Measurements from ENCODE around the gene FAM180B. TPM values are rescaled to one million over a fixed set of nuclear protein-coding genes. Genes with fewer than 3 reads are reported as not detected.

FAM180B gene, protein sequence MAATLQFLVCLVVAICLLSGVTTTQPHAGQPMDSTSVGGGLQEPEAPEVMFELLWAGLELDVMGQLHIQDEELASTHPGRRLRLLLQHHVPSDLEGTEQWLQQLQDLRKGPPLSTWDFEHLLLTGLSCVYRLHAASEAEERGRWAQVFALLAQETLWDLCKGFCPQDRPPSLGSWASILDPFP
- not detected for total RNA-seq

DNA sequence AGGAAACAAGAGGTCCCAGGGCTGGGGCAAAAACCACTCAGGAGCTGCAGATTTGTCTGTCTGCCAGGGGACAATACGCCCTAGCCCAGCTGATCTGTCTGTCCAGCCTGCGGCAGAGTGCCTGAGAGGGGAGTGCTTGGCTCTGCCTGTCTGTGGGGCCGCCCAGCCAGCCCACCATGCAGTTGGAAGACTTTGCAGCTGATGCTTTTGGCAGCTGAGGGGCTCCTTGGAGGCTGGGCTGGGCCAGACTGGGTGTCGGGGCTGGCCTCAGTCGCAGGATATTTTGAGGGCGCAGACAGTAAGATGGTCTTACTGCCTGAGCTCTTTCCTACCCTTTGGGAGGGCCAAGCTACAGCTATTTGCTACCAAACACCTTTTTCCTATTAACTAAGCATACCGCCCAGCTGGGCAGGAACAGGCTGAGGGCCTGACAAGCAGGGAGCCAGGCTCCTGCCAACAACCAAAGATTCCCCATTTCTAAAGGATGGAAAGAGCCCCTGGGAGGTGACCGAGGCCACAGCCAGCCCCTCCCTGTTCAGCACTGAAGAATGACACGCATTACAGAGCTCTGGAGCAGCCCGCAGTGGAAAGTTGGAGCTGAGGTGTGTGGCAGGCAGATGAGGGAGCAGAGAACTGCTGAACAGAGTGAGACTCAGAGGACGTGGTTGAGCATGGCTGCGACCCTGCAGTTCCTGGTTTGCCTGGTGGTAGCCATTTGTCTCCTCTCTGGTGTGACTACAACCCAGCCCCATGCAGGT lies at the start of gene FAM180B:
FAM180B (plus strand) TSS at position 581 of the 758 bp plus-strand sequence; CDS start at position 672, 91 bp downstream.

DNA sequence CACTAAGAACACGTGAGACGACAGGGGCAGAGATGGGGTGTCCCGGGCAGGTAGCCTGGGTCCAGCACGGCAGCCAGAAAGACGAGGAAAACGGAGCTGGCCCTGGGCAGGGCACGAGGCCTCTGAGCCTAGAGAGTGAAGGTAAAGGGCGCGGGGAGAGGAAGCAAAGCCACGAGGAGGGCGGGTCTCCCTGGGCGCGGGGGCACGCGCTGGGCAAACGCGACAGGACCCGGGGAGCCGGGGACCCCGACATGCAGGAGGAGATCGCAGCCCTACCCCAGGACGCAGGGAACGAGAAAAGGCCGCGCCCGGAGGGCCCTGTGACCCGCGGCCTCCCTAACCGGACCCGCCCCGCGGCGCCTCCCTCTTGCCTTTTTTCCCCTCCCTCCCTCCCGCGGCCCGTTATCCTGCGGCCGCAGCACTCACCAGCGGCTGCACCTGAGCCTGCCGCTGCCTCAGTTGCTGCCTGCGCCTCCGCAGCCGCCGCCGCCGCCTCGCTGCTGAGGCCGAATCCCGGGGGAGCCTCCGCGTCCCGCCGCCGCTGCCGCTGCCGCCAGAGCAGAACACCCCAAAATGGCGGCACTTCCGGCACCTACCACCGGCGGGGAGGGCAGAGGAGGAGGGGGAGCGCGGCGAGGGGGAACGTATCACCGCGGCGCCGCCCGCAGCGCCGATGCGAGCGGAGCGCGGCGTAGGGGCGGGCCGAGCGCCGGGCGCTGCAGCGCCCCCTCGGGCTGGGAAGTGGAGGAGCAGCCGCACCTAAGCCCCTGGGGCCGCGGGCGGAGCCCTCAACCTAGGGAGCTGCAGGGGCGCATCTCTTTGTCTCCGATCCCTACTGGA lies 33.7 kb upstream of the FAM180B start, which contains the start of gene CELF1:
CELF1 (minus strand) TSS at position 567 of the 840 bp plus-strand sequence. CDS start 53,609 bp downstream, outside the sequence.

DNA sequence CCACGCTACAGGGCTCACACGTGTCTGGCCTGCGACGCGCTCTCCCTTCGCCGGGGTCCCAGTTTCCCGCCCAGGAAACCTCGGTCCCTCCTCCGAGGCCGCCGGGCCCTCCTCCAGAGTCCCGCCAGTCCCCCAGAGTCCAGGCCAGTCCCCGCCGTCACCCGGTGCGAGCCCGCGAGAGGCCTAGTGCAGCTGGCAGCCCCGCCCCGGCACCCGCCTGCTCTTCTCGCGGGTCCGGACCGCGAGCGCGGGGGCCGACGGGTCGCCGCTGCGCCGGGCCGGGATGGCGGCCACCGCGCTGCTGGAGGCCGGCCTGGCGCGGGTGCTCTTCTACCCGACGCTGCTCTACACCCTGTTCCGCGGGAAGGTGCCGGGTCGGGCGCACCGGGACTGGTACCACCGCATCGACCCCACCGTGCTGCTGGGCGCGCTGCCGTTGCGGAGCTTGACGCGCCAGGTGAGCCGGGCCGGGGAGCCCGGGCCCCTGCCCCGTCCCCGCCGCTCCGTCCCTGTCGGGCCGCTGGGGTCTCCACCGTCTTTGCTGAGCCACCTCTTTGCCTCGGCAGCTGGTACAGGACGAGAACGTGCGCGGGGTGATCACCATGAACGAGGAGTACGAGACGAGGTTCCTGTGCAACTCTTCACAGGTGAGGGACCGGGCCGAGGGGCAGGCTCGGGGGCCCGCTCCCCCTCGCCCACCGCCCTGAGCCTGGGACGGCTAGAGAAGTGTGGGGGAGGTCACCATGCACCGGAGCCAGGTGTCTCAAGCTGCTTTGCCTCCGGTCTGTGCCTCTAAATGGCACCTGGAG lies 20.9 kb upstream of the FAM180B start, which contains the start of gene PTPMT1:
PTPMT1 (plus strand) TSS at position 260 of the 809 bp plus-strand sequence; CDS start at position 284, 24 bp downstream.

DNA sequence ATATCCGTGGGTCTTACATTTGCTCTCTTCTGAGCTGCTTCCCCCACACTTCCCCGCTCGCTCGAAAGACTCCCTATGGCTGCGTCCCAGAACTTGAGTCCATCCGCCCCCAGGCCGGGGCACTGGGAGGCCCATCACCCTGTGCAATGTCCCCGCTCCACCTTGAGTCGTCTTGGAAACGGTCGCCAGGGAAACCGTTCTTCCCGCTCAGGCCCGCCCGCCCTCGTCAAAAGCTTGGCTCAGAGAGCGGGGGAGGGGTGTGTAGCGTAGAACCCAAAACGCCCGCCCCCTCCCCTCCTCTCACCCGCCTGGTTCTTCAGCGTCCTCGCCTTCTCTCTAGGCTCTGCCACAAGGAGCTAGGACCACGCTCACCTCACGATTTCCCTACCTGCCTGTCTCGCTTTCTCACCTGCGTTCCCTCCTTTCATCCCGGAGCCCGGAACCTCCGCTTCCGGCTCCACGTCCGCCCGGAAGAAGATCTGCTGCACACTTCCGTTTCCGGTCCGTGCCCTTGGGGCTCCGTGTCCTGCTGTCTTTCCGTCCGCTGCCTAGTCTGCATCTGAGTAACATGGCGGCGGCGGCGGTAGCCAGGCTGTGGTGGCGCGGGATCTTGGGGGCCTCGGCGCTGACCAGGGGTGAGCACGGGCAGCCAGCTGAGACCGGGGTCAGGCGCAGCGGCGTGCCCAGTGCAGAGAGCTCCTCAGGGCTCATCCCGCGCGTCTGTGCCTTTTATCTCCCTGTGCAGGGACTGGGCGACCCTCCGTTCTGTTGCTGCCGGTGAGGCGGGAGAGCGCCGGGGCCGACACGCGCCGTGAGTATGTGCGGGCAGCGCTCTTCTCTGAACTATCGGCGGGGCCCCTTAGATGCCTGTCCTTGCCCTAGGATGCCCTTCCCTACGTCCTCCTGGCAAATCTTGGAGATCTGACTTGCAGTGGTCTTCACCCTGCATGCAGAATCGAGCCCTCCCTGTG lies 7.7 kb upstream of the FAM180B start, which contains the start of the genes KBTBD4 and NDUFS3:
KBTBD4 (minus strand) TSS at position 447 of the 971 bp plus-strand sequence; CDS start at position 428, 19 bp downstream.
NDUFS3 (plus strand) TSS at position 551 of the 971 bp plus-strand sequence; CDS start at position 569, 18 bp downstream.

DNA sequence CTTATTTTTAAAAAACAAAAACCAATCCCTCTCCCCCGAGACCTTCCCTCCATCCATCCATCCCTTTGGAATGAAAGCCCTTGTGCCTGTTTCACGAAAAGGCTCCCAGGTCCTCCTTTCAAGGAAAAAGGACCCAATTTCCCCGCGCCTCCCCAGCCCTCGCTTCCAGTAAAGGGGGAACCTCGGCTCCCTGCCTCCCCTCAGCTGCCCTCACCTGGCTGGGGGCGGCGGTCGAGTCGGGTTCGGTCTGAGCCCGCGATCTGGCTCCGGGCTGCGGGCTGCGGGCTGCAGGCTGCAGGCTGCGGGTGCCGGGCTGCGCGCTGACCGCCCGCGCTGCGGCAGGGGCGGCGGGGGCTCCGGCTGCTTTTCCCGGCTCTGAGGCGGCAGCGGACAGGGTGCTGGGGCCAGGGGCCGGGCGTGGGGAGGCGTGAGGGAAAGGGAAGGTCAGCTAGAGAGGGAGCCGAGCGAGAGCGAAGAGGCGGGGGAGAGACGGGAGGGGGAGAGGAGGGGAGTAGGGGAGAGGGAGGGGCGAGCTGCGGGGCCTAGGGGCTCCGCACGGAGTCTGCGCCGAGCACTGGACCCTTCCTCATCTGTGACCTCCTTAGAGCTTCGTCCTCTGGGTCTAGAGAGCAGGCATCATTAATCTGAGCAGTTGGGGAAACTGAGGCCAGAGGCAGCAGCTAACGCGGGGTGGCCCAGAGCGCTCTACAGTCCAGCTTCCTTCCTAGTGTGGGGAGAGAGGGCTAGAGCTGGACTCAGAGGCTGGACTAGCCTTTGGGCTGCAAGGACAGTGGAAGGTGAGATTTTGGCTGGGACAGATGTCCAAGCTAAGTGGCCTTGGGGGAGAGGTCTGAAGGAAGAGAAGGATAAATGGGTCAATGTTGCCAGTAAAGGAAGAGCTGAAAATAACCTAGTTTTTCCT lies 7.7 kb downstream of the FAM180B start, which contains the start of gene C1QTNF4:
C1QTNF4 (minus strand) TSS at position 478 of the 922 bp plus-strand sequence. CDS start 3,601 bp downstream, outside the sequence.

Small RNA genes lying within 50 kb of the gene (small RNA-seq; reads per million reads assigned to genes)
- gene RN7SL652P, result 0 to 0.06 reads per million in 2 donors
- gene RNU5E-10P, result 0 to 0.04 reads per million in 2 donors

Other genes with a start within 250 kb of the FAM180B start
- not detected for gene MYBPC3, start 234.0 kb upstream of the FAM180B start, total RNA-seq
- gene SPI1, start 208.1 kb upstream of the FAM180B start, total RNA-seq, result not detected
- gene SLC39A13, start 178.1 kb upstream of the FAM180B start, total RNA-seq, result 10 to 100 TPM; 40.6 to 48.2 TPM
- gene PSMC3, start 160.2 kb upstream of the FAM180B start, total RNA-seq, result 100 to 1,000 TPM; 133 to 208 TPM
- not detected for gene RAPSN, start 137.5 kb upstream of the FAM180B start, total RNA-seq
- gene CELF1, start 33.5 kb upstream of the FAM180B start, total RNA-seq, result 100 to 1,000 TPM in 1 of 2 donors, 10 to 100 TPM in 1; 67.1 to 102 TPM
- gene PTPMT1, start 21.1 kb upstream of the FAM180B start, total RNA-seq, result 10 to 100 TPM; 74.3 to 78.3 TPM
- 10 to 100 TPM; 19.3 to 21.0 TPM for gene KBTBD4, start 7.7 kb upstream of the FAM180B start, total RNA-seq
- 10 to 100 TPM; 80.2 to 99.2 TPM for gene NDUFS3, start 7.6 kb upstream of the FAM180B start, total RNA-seq
- under 1 TPM; under 0.01 to 0.33 TPM for gene C1QTNF4, start 7.7 kb downstream of the FAM180B start, total RNA-seq
- gene MTCH2, start 55.9 kb downstream of the FAM180B start, total RNA-seq, result 10 to 100 TPM; 85.7 to 94.6 TPM
- 10 to 100 TPM in 1 of 2 donors, 1 to 10 TPM in 1; 2.0 to 11.0 TPM for gene AGBL2, start 128.7 kb downstream of the FAM180B start, total RNA-seq
- 10 to 100 TPM; 81.6 to 83.6 TPM for gene FNBP4, start 180.7 kb downstream of the FAM180B start, total RNA-seq

Measured in melanocyte of skin (primary cell).